Activated T-helper 1 cell treated with anti-CD3 and anti-CD28 coated beads, Interleukin-12 subunit alpha, Interleukin-12 subunit beta, Interleukin-2, Interleukin-4 antibody, amounts not matched to agents 30 ng/mL and 10 ng/mL and 1 ng/mL, durations not matched to agents 14 hours and 24 hours and 36 hours (primary cell): ENCODE results near the gene BCAS3. TPM values are rescaled to one million over a fixed set of nuclear protein-coding genes. Genes with fewer than 3 reads are reported as not detected.
"Not testable (repeated sequence)": the region's sequence is repeated elsewhere in the genome, so short reads cannot be mapped to it uniquely, and the experiment has no call there.

Experiments
- DNase-seq: peaks from one replicate; pipeline ENCODE4 v3.0.0; 2021; ENCODE audit warnings: low spot score
- H3K27ac Mint-ChIP-seq: one replicate; pipeline ENCODE4 v1.8.0; 2021; ENCODE audit warnings: mild to moderate bottlenecking, mixed read lengths
- H3K27me3 Mint-ChIP-seq: one replicate; pipeline ENCODE4 v1.8.0; 2022; ENCODE audit warnings: mild to moderate bottlenecking, moderate library complexity, mixed read lengths; ENCODE audit not compliant: insufficient read depth
- H3K36me3 Mint-ChIP-seq: one replicate; pipeline ENCODE4 v1.8.0; 2021; ENCODE audit warnings: low read depth, mixed read lengths
- H3K4me1 Mint-ChIP-seq: one replicate; pipeline ENCODE4 v1.8.0; 2021; ENCODE audit warnings: low read depth, mixed read lengths
- H3K4me3 Mint-ChIP-seq: one replicate; pipeline ENCODE4 v1.8.0; 2021; ENCODE audit warnings: mild to moderate bottlenecking, moderate library complexity, mixed read lengths
- H3K9me3 Mint-ChIP-seq: one replicate; pipeline ENCODE4 v1.8.0; 2021; ENCODE audit warnings: mixed read lengths
- intact Hi-C: fragments of 100-400 bp; cut with micrococcal nuclease; formaldehyde crosslinking; loops from one replicate; pipeline ENCODE4 v1.15.1; 2024
- total RNA-seq: library from RNA; stranded (reverse); gene quantifications from 2 replicates; pipeline ENCODE4 v1.2.3, GENCODE V29; 2022

The BCAS3 gene
- total RNA-seq, 1 donor from 2014 or later, result 8.3 TPM

- H3K27ac Mint-ChIP-seq, result no peak overlapping the region
- no peak overlapping the region for H3K4me3 Mint-ChIP-seq
- no peaks in the 10 kb centered on the region for H3K36me3 Mint-ChIP-seq
- no peak for DNase-seq
- no peaks in the 10 kb centered on the region for H3K4me1 Mint-ChIP-seq
- no peaks in the 10 kb centered on the region for H3K9me3 Mint-ChIP-seq
- no peaks in the 10 kb centered on the region for H3K27me3 Mint-ChIP-seq
- intact Hi-C loops, result no loop called here
These were observed 675.3 kb downstream of the BCAS3 start for GRCh38 chr17:61352781-61353491.

- Mint-ChIP-seq H3K4me3 (no peak overlapping the region), H3K27ac (no peak overlapping the region), H3K27me3 (no peaks in the 10 kb centered on the region), H3K9me3 (no peaks in the 10 kb centered on the region), H3K4me1 (no peaks in the 10 kb centered on the region), H3K36me3 (no peaks in the 10 kb centered on the region)
- intact Hi-C loops, result no loop called here
- DNase-seq, result no peak
These were observed 676.0 kb downstream of the BCAS3 start for GRCh38 chr17:61353615-61354014.

GRCh38 chr17:61354895-61355874 lies 677.5 kb downstream of the BCAS3 start:
- intact Hi-C loops, result no loop called here
- no peaks in the 10 kb centered on the region for H3K9me3 Mint-ChIP-seq
- H3K4me1 Mint-ChIP-seq, result no peaks in the 10 kb centered on the region
- H3K27me3 Mint-ChIP-seq, result no peaks in the 10 kb centered on the region
- no peak overlapping the region for H3K4me3 Mint-ChIP-seq
- no peak overlapping the region for H3K27ac Mint-ChIP-seq
- no peak for DNase-seq
- no peaks in the 10 kb centered on the region for H3K36me3 Mint-ChIP-seq

GRCh38 chr17:61357061-61357460 lies 679.4 kb downstream of the BCAS3 start:
- H3K27me3 Mint-ChIP-seq, H3K9me3 Mint-ChIP-seq, H3K4me1 Mint-ChIP-seq, H3K27ac Mint-ChIP-seq, DNase-seq, intact Hi-C loops, H3K36me3 Mint-ChIP-seq, H3K4me3 Mint-ChIP-seq: not testable (repeated sequence)

GRCh38 chr17:61359513-61359912 lies 681.9 kb downstream of the BCAS3 start:
- not testable (repeated sequence) for H3K4me3 Mint-ChIP-seq, H3K4me1 Mint-ChIP-seq, H3K9me3 Mint-ChIP-seq, H3K27me3 Mint-ChIP-seq, H3K36me3 Mint-ChIP-seq, H3K27ac Mint-ChIP-seq, DNase-seq
- intact Hi-C loops, result loop anchor here (1.0 to 2.0 kb wide), 2 partner anchors 357 to 639 kb away; no protein-coding TSS in a partner anchor

- no peak for DNase-seq
- Mint-ChIP-seq H3K4me3 (no peak overlapping the region), H3K9me3 (no peaks in the 10 kb centered on the region), H3K27ac (no peak overlapping the region), H3K27me3 (no peaks in the 10 kb centered on the region), H3K36me3 (no peaks in the 10 kb centered on the region), H3K4me1 (no peaks in the 10 kb centered on the region)
- intact Hi-C loops, result no loop called here
These were observed 682.8 kb downstream of the BCAS3 start for GRCh38 chr17:61360318-61360943.

GRCh38 chr17:61361084-61361483 lies 683.4 kb downstream of the BCAS3 start:
- intact Hi-C loops, result no loop called here
- no peak for DNase-seq
- no peaks in the 10 kb centered on the region for H3K36me3 Mint-ChIP-seq
- H3K9me3 Mint-ChIP-seq, result no peaks in the 10 kb centered on the region
- H3K27me3 Mint-ChIP-seq, result no peaks in the 10 kb centered on the region
- H3K4me1 Mint-ChIP-seq, result no peaks in the 10 kb centered on the region
- H3K27ac Mint-ChIP-seq, result no peak overlapping the region
- no peak overlapping the region for H3K4me3 Mint-ChIP-seq

GRCh38 chr17:61362396-61362795 lies 684.7 kb downstream of the BCAS3 start:
- intact Hi-C loops, result no loop called here

GRCh38 chr17:61362852-61363600 lies 685.4 kb downstream of the BCAS3 start:
- no peak overlapping the region for H3K4me3 Mint-ChIP-seq
- no peaks in the 10 kb centered on the region for H3K27me3 Mint-ChIP-seq
- H3K36me3 Mint-ChIP-seq, result no peaks in the 10 kb centered on the region
- H3K9me3 Mint-ChIP-seq, result no peaks in the 10 kb centered on the region
- intact Hi-C loops, result no loop called here
- H3K27ac Mint-ChIP-seq, result no peak overlapping the region
- H3K4me1 Mint-ChIP-seq, result no peaks in the 10 kb centered on the region
- DNase-seq, result no peak

More at GRCh38 chr17:61362396-61362795, 684.7 kb downstream of the BCAS3 start:
- Mint-ChIP-seq H3K4me1 (no peaks in the 10 kb centered on the region), H3K4me3 (no peak overlapping the region), H3K27me3 (no peaks in the 10 kb centered on the region), H3K36me3 (no peaks in the 10 kb centered on the region), H3K27ac (no peak overlapping the region), H3K9me3 (no peaks in the 10 kb centered on the region)
- no peak for DNase-seq

- intact Hi-C loops, result no loop called here
- H3K36me3 Mint-ChIP-seq, result no peaks in the 10 kb centered on the region
- H3K4me3 Mint-ChIP-seq, result no peak overlapping the region
- H3K9me3 Mint-ChIP-seq, result no peaks in the 10 kb centered on the region
- no peak for DNase-seq
- no peak overlapping the region for H3K27ac Mint-ChIP-seq
- H3K27me3 Mint-ChIP-seq, result no peaks in the 10 kb centered on the region
- H3K4me1 Mint-ChIP-seq, result no peaks in the 10 kb centered on the region
These were observed 686.2 kb downstream of the BCAS3 start for GRCh38 chr17:61363601-61364462.

GRCh38 chr17:61364463-61364846 lies 686.8 kb downstream of the BCAS3 start:
- H3K4me1 Mint-ChIP-seq, result no peaks in the 10 kb centered on the region
- no peaks in the 10 kb centered on the region for H3K36me3 Mint-ChIP-seq
- intact Hi-C loops, result no loop called here
- no peak overlapping the region for H3K27ac Mint-ChIP-seq
- DNase-seq, result no peak
- H3K27me3 Mint-ChIP-seq, result no peaks in the 10 kb centered on the region
- H3K9me3 Mint-ChIP-seq, result no peaks in the 10 kb centered on the region
- H3K4me3 Mint-ChIP-seq, result no peak overlapping the region
